ENCODE results near the gene MSL3.

The MSL3 gene

GRCh38 chrX:11757719-11758399 lies at the start of gene MSL3:
TSS of gene MSL3 (plus strand) at chrX:11758237. CDS start at chrX:11758264, 27 bp downstream.
- Histone ChIP-seq H3K9ac (ENCODE audit: low read depth, low read length) (peak within 1 kb of the TSS; percentile 65), H3K4me3 (ENCODE audit: low read depth, low read length) (peak within 1 kb of the TSS; percentile 95), H3K9me3 (ENCODE audit: control insufficient read depth, insufficient read depth, low read length) (no peaks in the 10 kb centered on the region), H3K27me3 (ENCODE audit: control insufficient read depth, insufficient read depth, low read length) (peaks cover 23% of the 10 kb centered on the region), H3K36me3 (ENCODE audit: control insufficient read depth, insufficient read depth, low read length) (no peaks in the 10 kb centered on the region), H3K4me1 (ENCODE audit: control insufficient read depth, insufficient read depth, low read length) (peaks cover 6% of the 10 kb centered on the region)

DNA sequence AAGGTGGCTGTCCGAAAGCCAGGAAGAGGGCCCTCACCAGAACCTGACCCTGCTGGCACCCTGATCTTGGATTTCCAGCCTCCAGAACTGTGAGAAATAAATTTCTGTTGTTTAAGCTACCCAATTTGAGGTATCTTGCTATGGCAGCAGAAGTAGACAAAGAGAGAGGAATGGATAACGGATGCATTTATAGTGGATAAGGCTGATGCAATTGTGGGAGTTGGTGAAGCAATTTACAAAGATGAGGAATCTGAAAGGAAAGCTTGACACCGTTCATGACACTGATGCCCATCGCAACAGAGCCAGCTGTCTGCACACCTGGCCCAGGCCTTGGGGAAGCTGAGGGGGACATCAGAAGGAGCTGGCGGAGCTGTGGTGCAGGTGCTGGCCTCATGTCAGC lies 35.7 kb upstream of the MSL3 start:
- Histone ChIP-seq H3K4me1 (ENCODE audit: control insufficient read depth, insufficient read depth, low read length) (no peaks in the 10 kb centered on the region), H3K4me3 (ENCODE audit: low read depth, low read length) (no peak overlapping the region), H3K36me3 (ENCODE audit: control insufficient read depth, insufficient read depth, low read length) (no peaks in the 10 kb centered on the region), H3K9ac (ENCODE audit: low read depth, low read length) (no peak overlapping the region), H3K27me3 (ENCODE audit: control insufficient read depth, insufficient read depth, low read length) (no peaks in the 10 kb centered on the region), H3K9me3 (ENCODE audit: control insufficient read depth, insufficient read depth, low read length) (no peaks in the 10 kb centered on the region)

GRCh38 chrX:11724122-11725017 lies 33.7 kb upstream of the MSL3 start:
- no peak overlapping the region for H3K9ac ChIP-seq (ENCODE audit: low read depth, low read length)
- no peaks in the 10 kb centered on the region for H3K9me3 ChIP-seq (ENCODE audit: control insufficient read depth, insufficient read depth, low read length)
- no peaks in the 10 kb centered on the region for H3K27me3 ChIP-seq (ENCODE audit: control insufficient read depth, insufficient read depth, low read length)
- no peaks in the 10 kb centered on the region for H3K4me1 ChIP-seq (ENCODE audit: control insufficient read depth, insufficient read depth, low read length)
- H3K36me3 ChIP-seq (ENCODE audit: control insufficient read depth, insufficient read depth, low read length), result no peaks in the 10 kb centered on the region
- no peak overlapping the region for H3K4me3 ChIP-seq (ENCODE audit: low read depth, low read length)

DNA sequence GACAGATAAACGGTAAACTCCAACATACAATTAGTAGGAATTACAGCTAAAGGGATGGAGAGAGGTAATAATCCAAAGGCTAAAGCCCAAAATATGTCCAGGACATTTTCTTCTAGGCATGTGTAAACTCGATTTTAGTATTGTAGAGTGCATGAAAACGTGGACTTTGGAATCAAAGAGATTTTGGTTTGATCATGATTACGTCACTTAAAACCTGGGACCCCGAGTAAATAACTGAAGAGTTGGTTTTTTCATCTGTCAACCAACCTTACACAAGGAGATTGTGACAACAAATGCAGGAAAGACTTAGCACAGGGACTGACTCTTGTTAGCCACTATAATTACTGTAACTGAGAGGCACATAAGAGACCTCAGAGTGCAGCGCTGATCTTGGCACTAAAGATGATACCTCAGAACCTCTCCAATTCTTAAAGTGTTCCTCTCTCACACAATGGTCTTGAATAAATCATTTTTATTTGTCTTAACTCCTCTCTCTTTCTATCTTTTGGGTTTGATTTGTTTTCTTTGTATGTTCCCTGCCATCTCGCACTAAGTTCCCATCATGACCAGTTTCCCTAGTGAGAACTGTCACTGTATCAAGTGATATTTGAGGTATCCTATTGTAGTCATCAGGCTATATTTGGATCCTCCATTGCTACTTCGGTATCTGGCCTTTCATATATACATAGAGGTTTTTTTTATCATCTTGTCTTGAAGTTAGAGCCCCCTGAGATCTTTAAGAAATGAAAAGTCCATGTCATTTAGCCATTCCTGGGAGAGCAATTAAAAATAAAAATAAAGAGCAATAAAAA lies 32.2 kb upstream of the MSL3 start:
- H3K27me3 ChIP-seq (ENCODE audit: control insufficient read depth, insufficient read depth, low read length), result no peaks in the 10 kb centered on the region
- no peak overlapping the region for H3K9ac ChIP-seq (ENCODE audit: low read depth, low read length)
- no peaks in the 10 kb centered on the region for H3K9me3 ChIP-seq (ENCODE audit: control insufficient read depth, insufficient read depth, low read length)
- no peaks in the 10 kb centered on the region for H3K36me3 ChIP-seq (ENCODE audit: control insufficient read depth, insufficient read depth, low read length)
- no peaks in the 10 kb centered on the region for H3K4me1 ChIP-seq (ENCODE audit: control insufficient read depth, insufficient read depth, low read length)
- no peak overlapping the region for H3K4me3 ChIP-seq (ENCODE audit: low read depth, low read length)

GRCh38 chrX:11728556-11728955 lies 29.5 kb upstream of the MSL3 start:
- Histone ChIP-seq H3K4me1 (ENCODE audit: control insufficient read depth, insufficient read depth, low read length) (no peaks in the 10 kb centered on the region), H3K27me3 (ENCODE audit: control insufficient read depth, insufficient read depth, low read length) (no peaks in the 10 kb centered on the region), H3K4me3 (ENCODE audit: low read depth, low read length) (no peak overlapping the region), H3K9me3 (ENCODE audit: control insufficient read depth, insufficient read depth, low read length) (no peaks in the 10 kb centered on the region), H3K36me3 (ENCODE audit: control insufficient read depth, insufficient read depth, low read length) (no peaks in the 10 kb centered on the region), H3K9ac (ENCODE audit: low read depth, low read length) (no peak overlapping the region)

DNA sequence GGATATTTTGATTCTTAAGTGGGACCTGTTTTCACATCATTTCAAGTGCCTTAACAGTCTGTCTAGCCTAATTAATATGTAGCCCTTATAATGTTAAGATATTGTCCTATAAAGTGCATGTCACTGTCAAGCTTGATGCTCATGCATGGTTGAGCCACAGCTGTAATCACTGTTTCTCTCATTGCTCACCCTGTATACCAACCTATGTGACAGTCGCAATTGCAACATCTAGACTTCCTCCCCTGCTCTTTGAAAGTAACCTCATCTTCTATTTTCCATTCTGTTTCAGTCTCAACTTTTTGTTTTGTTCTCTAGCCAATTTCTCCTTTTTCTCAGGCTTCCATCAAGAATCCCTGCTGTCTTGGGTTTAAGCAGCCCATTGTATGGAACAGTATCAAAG lies 24.4 kb upstream of the MSL3 start:
- no peaks in the 10 kb centered on the region for H3K36me3 ChIP-seq (ENCODE audit: control insufficient read depth, insufficient read depth, low read length)
- no peaks in the 10 kb centered on the region for H3K4me1 ChIP-seq (ENCODE audit: control insufficient read depth, insufficient read depth, low read length)
- no peaks in the 10 kb centered on the region for H3K9me3 ChIP-seq (ENCODE audit: control insufficient read depth, insufficient read depth, low read length)
- H3K4me3 ChIP-seq (ENCODE audit: low read depth, low read length), result no peak overlapping the region
- no peak overlapping the region for H3K9ac ChIP-seq (ENCODE audit: low read depth, low read length)
- peaks cover 4% of the 10 kb centered on the region for H3K27me3 ChIP-seq (ENCODE audit: control insufficient read depth, insufficient read depth, low read length)

GRCh38 chrX:11739776-11740175 lies 18.3 kb upstream of the MSL3 start:
- Histone ChIP-seq H3K36me3 (ENCODE audit: control insufficient read depth, insufficient read depth, low read length) (no peaks in the 10 kb centered on the region), H3K4me1 (ENCODE audit: control insufficient read depth, insufficient read depth, low read length) (no peaks in the 10 kb centered on the region), H3K4me3 (ENCODE audit: low read depth, low read length) (no peak overlapping the region), H3K9ac (ENCODE audit: low read depth, low read length) (no peak overlapping the region), H3K27me3 (ENCODE audit: control insufficient read depth, insufficient read depth, low read length) (peaks cover 2% of the 10 kb centered on the region), H3K9me3 (ENCODE audit: control insufficient read depth, insufficient read depth, low read length) (no peaks in the 10 kb centered on the region)

DNA sequence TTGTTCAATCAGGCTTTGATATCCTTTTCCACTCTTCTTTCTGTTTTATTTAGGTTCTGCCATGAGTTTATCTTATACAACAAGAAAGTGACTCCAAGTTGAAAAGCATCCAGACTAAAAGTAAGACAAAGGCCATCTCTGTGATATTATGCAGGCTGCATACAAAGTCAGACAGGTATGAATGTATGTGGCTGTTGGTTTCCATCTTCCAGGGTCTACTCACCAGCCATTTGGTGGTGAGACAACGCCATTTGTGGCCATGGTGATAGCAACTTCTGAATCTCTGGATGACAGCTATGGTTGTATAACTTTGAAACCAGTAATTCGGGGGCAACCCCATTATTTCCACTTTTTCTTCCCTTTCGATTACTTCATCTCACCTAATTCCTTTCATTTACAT lies 17.2 kb upstream of the MSL3 start:
- Histone ChIP-seq H3K9me3 (ENCODE audit: control insufficient read depth, insufficient read depth, low read length) (no peaks in the 10 kb centered on the region), H3K27me3 (ENCODE audit: control insufficient read depth, insufficient read depth, low read length) (peaks cover 2% of the 10 kb centered on the region), H3K4me1 (ENCODE audit: control insufficient read depth, insufficient read depth, low read length) (no peaks in the 10 kb centered on the region), H3K36me3 (ENCODE audit: control insufficient read depth, insufficient read depth, low read length) (no peaks in the 10 kb centered on the region), H3K9ac (ENCODE audit: low read depth, low read length) (no peak overlapping the region), H3K4me3 (ENCODE audit: low read depth, low read length) (no peak overlapping the region)

GRCh38 chrX:11741574-11741973 lies 16.5 kb upstream of the MSL3 start:
- H3K4me1 ChIP-seq (ENCODE audit: control insufficient read depth, insufficient read depth, low read length), result no peaks in the 10 kb centered on the region
- no peaks in the 10 kb centered on the region for H3K9me3 ChIP-seq (ENCODE audit: control insufficient read depth, insufficient read depth, low read length)
- H3K36me3 ChIP-seq (ENCODE audit: control insufficient read depth, insufficient read depth, low read length), result no peaks in the 10 kb centered on the region
- no peaks in the 10 kb centered on the region for H3K27me3 ChIP-seq (ENCODE audit: control insufficient read depth, insufficient read depth, low read length)
- H3K9ac ChIP-seq (ENCODE audit: low read depth, low read length), result no peak overlapping the region
- no peak overlapping the region for H3K4me3 ChIP-seq (ENCODE audit: low read depth, low read length)

DNA sequence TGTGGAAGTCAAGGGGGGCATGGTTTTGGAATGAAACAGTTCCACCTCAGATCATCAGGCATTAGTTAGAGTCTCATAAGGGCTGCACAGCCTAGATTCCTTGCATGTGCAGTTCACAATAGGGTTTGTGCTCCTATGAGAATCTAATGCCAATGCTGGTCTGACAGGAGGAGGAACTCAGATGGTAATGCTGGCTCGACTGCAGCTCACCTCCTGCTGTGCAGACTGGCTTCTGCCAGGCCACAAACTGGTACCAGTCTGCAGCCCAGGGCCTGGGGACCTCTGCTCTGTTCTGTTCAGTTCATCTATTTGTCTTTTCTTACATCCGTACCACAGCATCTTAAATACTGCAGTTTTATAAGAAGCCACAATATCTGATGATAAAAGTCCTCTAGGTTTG lies 12.2 kb upstream of the MSL3 start:
- Histone ChIP-seq H3K36me3 (ENCODE audit: control insufficient read depth, insufficient read depth, low read length) (no peaks in the 10 kb centered on the region), H3K27me3 (ENCODE audit: control insufficient read depth, insufficient read depth, low read length) (no peaks in the 10 kb centered on the region), H3K9me3 (ENCODE audit: control insufficient read depth, insufficient read depth, low read length) (no peaks in the 10 kb centered on the region), H3K4me3 (ENCODE audit: low read depth, low read length) (no peak overlapping the region), H3K9ac (ENCODE audit: low read depth, low read length) (no peak overlapping the region), H3K4me1 (ENCODE audit: control insufficient read depth, insufficient read depth, low read length) (no peaks in the 10 kb centered on the region)

- Histone ChIP-seq H3K4me1 (ENCODE audit: control insufficient read depth, insufficient read depth, low read length) (no peaks in the 10 kb centered on the region), H3K4me3 (ENCODE audit: low read depth, low read length) (no peak overlapping the region), H3K9ac (ENCODE audit: low read depth, low read length) (no peak overlapping the region), H3K36me3 (ENCODE audit: control insufficient read depth, insufficient read depth, low read length) (no peaks in the 10 kb centered on the region), H3K27me3 (ENCODE audit: control insufficient read depth, insufficient read depth, low read length) (peaks cover 4% of the 10 kb centered on the region), H3K9me3 (ENCODE audit: control insufficient read depth, insufficient read depth, low read length) (no peaks in the 10 kb centered on the region)
Observed at GRCh38 chrX:11750046-11750445, 8.0 kb upstream of the MSL3 start.

Data from iPS-15b (cell line).